Hepatocyte (in vitro differentiated cells): ENCODE measurements around the gene AGMAT.

Experiments
- EZH2 ChIP-seq: fragments of 200-600 bp; sonication (generic); IDR thresholded peaks from 2 replicates; pipeline ENCODE4 v1.6.1; 2016; ENCODE audit warnings: antibody characterized with exemption, mild to moderate bottlenecking, borderline replicate concordance
- EZH2phosphoT487 ChIP-seq: fragments of 200-600 bp; sonication (generic); IDR thresholded peaks from one replicate; pipeline ENCODE4 v1.6.1; 2018; ENCODE audit warnings: antibody characterized with exemption, mild to moderate bottlenecking, low read depth, moderate library complexity; ENCODE audit not compliant: unreplicated experiment, severe bottlenecking
- TF ChIP-seq, protein P1 (sequence below): fragments of 200-600 bp; sonication (generic); IDR thresholded peaks from 2 replicates; pipeline ENCODE4 v1.5.1; 2016; ENCODE audit warnings: antibody characterized with exemption, mild to moderate bottlenecking; ENCODE audit not compliant: poor library complexity

DNA sequence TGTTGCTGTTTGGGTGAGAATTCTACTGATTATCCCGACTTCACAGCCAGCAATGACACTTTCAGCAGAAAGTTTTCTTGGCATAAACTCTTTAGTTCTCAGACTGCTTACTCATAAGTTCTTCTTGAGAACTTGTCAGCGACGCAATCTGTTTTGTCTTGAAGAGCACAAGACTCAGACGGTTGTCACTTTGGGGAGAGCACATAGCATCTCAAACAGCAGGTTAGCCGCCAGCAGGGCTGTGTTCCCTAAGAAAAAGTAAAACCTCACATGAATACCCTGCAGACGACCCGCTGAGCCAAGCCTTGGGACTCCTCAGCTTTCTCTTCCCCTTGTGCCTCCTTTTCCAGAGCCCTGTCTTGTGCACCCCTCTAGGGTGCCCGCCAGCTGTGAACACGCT, 11.4 kb downstream of the AGMAT start:
- TF ChIP-seq, protein P1, sequence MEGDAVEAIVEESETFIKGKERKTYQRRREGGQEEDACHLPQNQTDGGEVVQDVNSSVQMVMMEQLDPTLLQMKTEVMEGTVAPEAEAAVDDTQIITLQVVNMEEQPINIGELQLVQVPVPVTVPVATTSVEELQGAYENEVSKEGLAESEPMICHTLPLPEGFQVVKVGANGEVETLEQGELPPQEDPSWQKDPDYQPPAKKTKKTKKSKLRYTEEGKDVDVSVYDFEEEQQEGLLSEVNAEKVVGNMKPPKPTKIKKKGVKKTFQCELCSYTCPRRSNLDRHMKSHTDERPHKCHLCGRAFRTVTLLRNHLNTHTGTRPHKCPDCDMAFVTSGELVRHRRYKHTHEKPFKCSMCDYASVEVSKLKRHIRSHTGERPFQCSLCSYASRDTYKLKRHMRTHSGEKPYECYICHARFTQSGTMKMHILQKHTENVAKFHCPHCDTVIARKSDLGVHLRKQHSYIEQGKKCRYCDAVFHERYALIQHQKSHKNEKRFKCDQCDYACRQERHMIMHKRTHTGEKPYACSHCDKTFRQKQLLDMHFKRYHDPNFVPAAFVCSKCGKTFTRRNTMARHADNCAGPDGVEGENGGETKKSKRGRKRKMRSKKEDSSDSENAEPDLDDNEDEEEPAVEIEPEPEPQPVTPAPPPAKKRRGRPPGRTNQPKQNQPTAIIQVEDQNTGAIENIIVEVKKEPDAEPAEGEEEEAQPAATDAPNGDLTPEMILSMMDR: no peak
- TF ChIP-seq EZH2: no peak
- no peak for TF ChIP-seq EZH2phosphoT487
